Ovary (tissue), 9 donors: Measurements from ENCODE around the gene SNX30. TPM values are rescaled to one million over a fixed set of nuclear protein-coding genes. Genes with fewer than 3 reads are reported as not detected.

Experiments used
- DNase-seq, 5 donors: peaks; one replicate each; pipeline ENCODE4 v3.0.0-alpha.2; 2019 to 2020
- H3K27ac ChIP-seq, 2 donors: fragments of 200-600 bp; one replicate each; pipeline versions ENCODE4 v1.5.1 to v1.8.0; 2019 to 2022
- H3K27me3 ChIP-seq: fragments of 200-600 bp; one replicate; pipeline ENCODE4 v1.8.0; 2022
- H3K36me3 ChIP-seq: fragments of 200-600 bp; sonication (generic); one replicate; pipeline ENCODE4 v1.5.1; 2019
- H3K4me1 ChIP-seq: one replicate; pipeline ENCODE4 v1.8.1; 2013; ENCODE audit warnings: mild to moderate bottlenecking, moderate library complexity; ENCODE audit not compliant: insufficient read depth
- H3K4me3 ChIP-seq: fragments of 200-600 bp; sonication (generic); one replicate; pipeline ENCODE4 v1.5.1; 2017
- H3K9me3 ChIP-seq, 2 donors: fragments of 200-600 bp in 1 of 2; sonication (generic) in 1 of 2; one replicate each; pipeline versions ENCODE4 v1.5.1 to v1.8.1; 2013 to 2019; ENCODE audit warnings: mild to moderate bottlenecking in 1 of 2, moderate library complexity in 1 of 2
- EP300 ChIP-seq: sonication (generic); formaldehyde crosslinking; IDR thresholded peaks from one replicate; pipeline ENCODE4 v1.6.1; 2017; ENCODE audit warnings: antibody characterized with exemption
- POLR2A ChIP-seq: fragments of 450-650 bp; IDR thresholded peaks from one replicate; pipeline ENCODE4 v1.6.1; 2017; ENCODE audit warnings: antibody characterized with exemption, mild to moderate bottlenecking, moderate library complexity
- WGBS, 3 donors: extraction: QIAGEN DNeasy Blood & Tissue Kit in 1 of 3; methylation state at CpG; one replicate each; pipeline versions ENCODE4 v1.1.5 to v1.1.7; 2013 to 2017; 5-methylcytosine and 5-hydroxymethylcytosine counted together
- intact Hi-C, 4 donors: fragments of 100-400 bp; cut with DNase I; formaldehyde crosslinking; loops; one replicate each; pipeline versions ENCODE4 v1.11.0 to v1.15.1; 2022 to 2023
- polyA plus RNA-seq, 2 donors: library from polyadenylated mRNA; stranded (reverse); fragments of 200-250 nt in 1 of 2; fragments of 350-450 nt in 1 of 2; fragmentation: Illumina TruSeq in 1 of 2; extraction: RNeasy Lipid Tissue Mini Kit (QIAGEN cat#74804) in 1 of 2; gene quantifications; one replicate each; pipeline ENCODE4 v1.2.3, GENCODE V29; 2013 to 2014
- total RNA-seq, 7 donors: library from RNA; depleted of rRNA in 2 of 7; stranded (reverse); fragments of >200 nt in 2 of 7; fragmentation: NEBNext Ultra II Directional in 3 of 7; extraction: Animal tissue kit (Norgen Biotek cat#: 25700) in 3 of 7; gene quantifications; one replicate each; pipeline versions ENCODE4 v1.1.0 to v1.2.4, GENCODE V29; 2016 to 2023
- TF ChIP-seq, protein P1 (sequence below), 3 donors: fragments of 450-650 bp in 2 of 3; fragments of 200-600 bp in 1 of 3; IDR thresholded peaks; one replicate each; pipeline versions ENCODE4 v1.5.1 to v1.8.0; 2016 to 2022; ENCODE audit warnings: antibody characterized with exemption in 3 of 3, mild to moderate bottlenecking in 1 of 3
- donor health status: DM: no; HTN: no; CAD: no; lungs with moderate emphysema.
- donor health status: DM: no; HTN: no; CAD: no.
- donor health status: Bipolar disorder and iron deficiency.
- donor health status: DM: yes; HTN: yes; CAD: no.
- donor health status: DM: no; HTN: no; CAD: no.
- donor health status: DM: yes; HTN: yes; CAD: no.

Gene SNX30
- total and polyA plus RNA-seq, 9 donors, result 4.3 to 11.8 (median 8.8) TPM

DNA sequence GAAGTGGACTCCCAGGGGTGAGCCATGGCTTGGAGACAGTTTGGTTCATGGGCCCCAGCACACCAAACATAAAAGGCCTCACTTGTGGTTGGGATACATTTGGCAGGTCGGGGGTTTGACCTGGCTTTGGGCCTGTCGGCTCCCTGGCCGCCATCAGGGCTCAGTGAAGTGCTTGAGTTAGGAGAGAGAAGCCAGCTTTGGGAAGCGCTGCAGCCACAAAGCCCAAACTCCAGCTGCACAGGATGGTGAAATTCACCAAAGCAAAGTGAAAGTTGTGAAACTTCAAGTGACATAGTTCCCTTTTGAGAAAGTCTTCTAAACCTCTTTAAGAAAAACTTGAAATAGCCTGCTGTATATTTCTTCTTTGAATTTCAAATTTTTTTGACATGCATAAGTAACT, 112.7 kb downstream of the SNX30 start:
- H3K36me3 ChIP-seq, result no peaks in the 10 kb centered on the region
- TF ChIP-seq POLR2A (no peak), EP300 (no peak)
- TF ChIP-seq, protein P1, sequence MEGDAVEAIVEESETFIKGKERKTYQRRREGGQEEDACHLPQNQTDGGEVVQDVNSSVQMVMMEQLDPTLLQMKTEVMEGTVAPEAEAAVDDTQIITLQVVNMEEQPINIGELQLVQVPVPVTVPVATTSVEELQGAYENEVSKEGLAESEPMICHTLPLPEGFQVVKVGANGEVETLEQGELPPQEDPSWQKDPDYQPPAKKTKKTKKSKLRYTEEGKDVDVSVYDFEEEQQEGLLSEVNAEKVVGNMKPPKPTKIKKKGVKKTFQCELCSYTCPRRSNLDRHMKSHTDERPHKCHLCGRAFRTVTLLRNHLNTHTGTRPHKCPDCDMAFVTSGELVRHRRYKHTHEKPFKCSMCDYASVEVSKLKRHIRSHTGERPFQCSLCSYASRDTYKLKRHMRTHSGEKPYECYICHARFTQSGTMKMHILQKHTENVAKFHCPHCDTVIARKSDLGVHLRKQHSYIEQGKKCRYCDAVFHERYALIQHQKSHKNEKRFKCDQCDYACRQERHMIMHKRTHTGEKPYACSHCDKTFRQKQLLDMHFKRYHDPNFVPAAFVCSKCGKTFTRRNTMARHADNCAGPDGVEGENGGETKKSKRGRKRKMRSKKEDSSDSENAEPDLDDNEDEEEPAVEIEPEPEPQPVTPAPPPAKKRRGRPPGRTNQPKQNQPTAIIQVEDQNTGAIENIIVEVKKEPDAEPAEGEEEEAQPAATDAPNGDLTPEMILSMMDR (IDR thresholded peaks at IDR 0.05), result no peak

DNA sequence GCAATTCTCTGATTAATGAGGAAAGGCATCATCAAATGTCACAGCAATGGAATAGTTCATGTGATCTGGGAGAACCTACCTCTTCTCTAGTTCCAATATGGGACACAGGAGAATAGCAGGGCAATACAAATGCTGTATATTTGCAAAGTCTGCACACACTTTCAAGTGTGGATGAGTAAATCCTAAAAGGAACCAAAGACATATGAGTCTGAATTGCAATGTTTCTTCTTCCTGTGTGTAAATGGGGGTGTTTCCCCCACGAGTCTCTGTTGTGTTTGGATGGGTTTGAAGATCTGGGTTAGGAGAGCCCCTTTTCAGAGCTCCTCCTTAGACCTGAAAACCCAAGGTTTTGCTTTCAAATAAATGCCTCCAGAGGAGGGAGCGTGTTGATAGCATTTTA, 113.2 kb downstream of the SNX30 start:
- WGBS, 3 donors, result 88 to 91% (median 88%) methylated on average over 2 of the region's 2 CpGs
- Histone ChIP-seq H3K27me3 (no peaks in the 10 kb centered on the region), H3K36me3 (no peaks in the 10 kb centered on the region), H3K9me3 (no peaks in the 10 kb centered on the region), H3K4me3 (no peak overlapping the region), H3K4me1 (no peaks in the 10 kb centered on the region), H3K27ac (no peak overlapping the region)
- TF ChIP-seq EP300 (no peak), POLR2A (no peak)
- TF ChIP-seq, protein P1 (IDR thresholded peaks at IDR 0.05), result no peak
- intact Hi-C loops, result no loop called here
- DNase-seq, result no peak

More for the DNA sequence above, 112.7 kb downstream of the SNX30 start:
- WGBS, 3 donors, result 28 to 46% (median 34%) methylated on average over 4 of the region's 4 CpGs
- Histone ChIP-seq H3K4me3 (no peak overlapping the region), H3K4me1 (no peaks in the 10 kb centered on the region), H3K27ac (no peak overlapping the region), H3K9me3 (no peaks in the 10 kb centered on the region), H3K27me3 (no peaks in the 10 kb centered on the region)
- DNase-seq, result no peak
- intact Hi-C loops, result no loop called here

DNA sequence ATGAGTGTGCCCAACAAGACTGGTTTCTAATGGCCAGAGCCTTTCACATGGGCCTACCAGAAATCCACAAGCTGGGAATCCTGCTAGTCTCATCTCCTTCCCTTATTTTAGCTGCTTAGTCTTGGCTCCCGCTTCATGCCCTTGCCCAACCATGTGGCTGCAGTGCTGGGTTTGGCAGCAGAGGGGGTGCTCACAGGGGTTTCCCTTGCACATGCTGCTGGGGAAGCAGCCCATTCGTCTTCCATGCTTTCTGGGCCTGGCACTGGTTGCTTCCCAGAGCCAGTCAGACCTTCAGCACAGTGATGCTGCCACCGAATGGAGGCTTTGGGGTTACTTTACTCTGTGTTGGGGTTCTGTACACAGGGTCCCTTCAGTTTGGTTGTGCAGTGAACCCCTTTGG, 113.8 kb downstream of the SNX30 start:
- intact Hi-C loops, result no loop called here
- no peak for DNase-seq
- TF ChIP-seq EP300 (no peak), POLR2A (no peak)
- TF ChIP-seq, protein P1 (IDR thresholded peaks at IDR 0.05), result no peak
- H3K27ac ChIP-seq, result no peak overlapping the region
- WGBS, 3 donors, result 56 to 67% (median 64%) methylated on average over 3 of the region's 3 CpGs
- H3K36me3 ChIP-seq, result no peaks in the 10 kb centered on the region
- no peaks in the 10 kb centered on the region for H3K4me1 ChIP-seq
- H3K9me3 ChIP-seq, result no peaks in the 10 kb centered on the region
- H3K27me3 ChIP-seq, result no peaks in the 10 kb centered on the region
- H3K4me3 ChIP-seq, result no peak overlapping the region

DNA sequence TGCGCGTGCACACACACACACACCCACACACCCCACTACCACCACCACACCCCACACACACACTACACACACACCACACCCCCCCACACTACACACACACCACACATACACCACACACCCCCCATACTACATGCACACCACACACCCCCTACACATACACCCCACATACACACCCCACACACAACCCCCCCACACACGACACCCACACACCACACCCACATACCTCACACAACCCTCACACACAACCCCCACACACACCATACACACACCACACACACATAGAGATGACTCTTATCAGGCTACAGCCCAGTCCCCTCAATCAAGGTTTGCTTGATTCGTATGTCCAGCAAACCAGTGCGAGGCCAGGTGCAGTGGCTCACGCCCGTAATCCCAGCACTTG, 114.4 kb downstream of the SNX30 start:
- Histone ChIP-seq H3K36me3 (no peaks in the 10 kb centered on the region), H3K27me3 (no peaks in the 10 kb centered on the region), H3K9me3 (no peaks in the 10 kb centered on the region), H3K27ac (no peak overlapping the region), H3K4me3 (no peak overlapping the region), H3K4me1 (no peaks in the 10 kb centered on the region)
- TF ChIP-seq, protein P1 (IDR thresholded peaks at IDR 0.05), result no peak
- TF ChIP-seq EP300 (no peak), POLR2A (no peak)
- no peak for DNase-seq
- intact Hi-C loops, result no loop called here
- WGBS, 3 donors, result 89 to 96% (median 96%) methylated on average over 7 of the region's 7 CpGs
